ENCODE measurements around the gene NARF. TPM values are rescaled to one million over a fixed set of nuclear protein-coding genes. Genes with fewer than 3 reads are reported as not detected.

Gene NARF
- total and polyA plus RNA-seq, 2 donors (not counting 3 experiments of a cell fraction or from before 2014, with no cell fraction given) = 83.4 to 158 TPM

DNA sequence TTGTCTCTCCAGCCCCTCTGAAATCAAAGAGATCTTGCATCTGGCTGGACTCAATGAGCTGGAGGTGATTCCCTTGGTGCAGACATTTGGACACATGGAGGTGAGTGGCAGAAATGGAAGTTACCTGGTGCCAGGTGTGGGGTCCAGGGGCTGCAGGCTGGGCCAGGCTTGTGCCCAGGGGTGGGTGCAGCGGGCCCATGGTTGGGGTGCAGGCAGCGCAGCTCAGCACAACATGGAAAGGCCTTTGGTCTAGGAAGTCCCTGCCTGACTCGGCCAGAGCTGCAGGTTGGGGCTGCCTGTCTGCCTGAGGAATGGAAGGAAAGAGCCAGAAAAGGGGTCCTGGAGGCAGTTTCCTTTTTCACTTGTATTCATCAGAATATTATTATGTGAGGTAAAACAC is 30.0 kb upstream of the NARF start:
- Histone ChIP-seq H3K9me1 (replicated peaks; ENCODE audit: control insufficient read depth, extremely low read depth, insufficient read depth, low read length) (no peaks in the 10 kb centered on the region), H3K79me2 (ENCODE audit: control insufficient read depth, insufficient read depth, low read length) (no peaks in the 10 kb centered on the region), H2AFZ (ENCODE audit: low read depth, low read length) (no peak overlapping the region), H3K4me2 (ENCODE audit: insufficient read depth, low read length) (no peak overlapping the region), H3K36me3 (ENCODE audit: control insufficient read depth in 2 of 2, extremely low read depth in 1 of 2, insufficient read depth in 2 of 2, low read length in 2 of 2) (no peaks in the 10 kb centered on the region), H4K20me1 (replicated peaks; ENCODE audit: control insufficient read depth, extremely low read depth, insufficient read depth, low read length) (no peaks in the 10 kb centered on the region), H3K4me1 (ENCODE audit: control insufficient read depth, extremely low read depth, insufficient read depth, low read length) (no peaks in the 10 kb centered on the region), H3K4me3 (replicated peaks in 1 of 3; ENCODE audit: insufficient read depth in 1 of 3, low read depth in 1 of 3, low read length in 3 of 3) (no peak overlapping the region), H3K9me3 (replicated peaks; ENCODE audit: control insufficient read depth, insufficient read depth, low read length) (no peaks in the 10 kb centered on the region), H3K27me3 (ENCODE audit: control insufficient read depth in 2 of 2, insufficient read depth in 2 of 2, low read length in 2 of 2) (no peaks in the 10 kb centered on the region), H3K27ac (ENCODE audit: insufficient read depth, low read depth, low read length) (no peak overlapping the region), H3K9ac (replicated peaks; ENCODE audit: extremely low read depth, insufficient read depth, low read length) (no peak overlapping the region)
- TF ChIP-seq MYC (IDR thresholded peaks at IDR 0.05; ENCODE audit: low read depth, low read length) (no peak), POLR2A (IDR thresholded peaks at IDR 0.05; ENCODE audit: low read depth, low read length) (no peak), JUN (IDR thresholded peaks at IDR 0.05; ENCODE audit: borderline replicate concordance, insufficient read depth, insufficient read length, low read depth) (no peak), EZH2 (IDR thresholded peaks at IDR 0.05; ENCODE audit: borderline replicate concordance, low read depth, low read length, severe bottlenecking) (no peak), FOS (IDR thresholded peaks at IDR 0.05; ENCODE audit: borderline replicate concordance, insufficient read depth, low read length) (no peak), GATA2 (IDR thresholded peaks at IDR 0.05; ENCODE audit: insufficient read depth, insufficient read length, low read depth, low read length) (no peak), POLR2AphosphoS5 (IDR thresholded peaks at IDR 0.05; ENCODE audit: insufficient read depth, low read depth, low read length) (no peak)
- TF ChIP-seq, protein P1, sequence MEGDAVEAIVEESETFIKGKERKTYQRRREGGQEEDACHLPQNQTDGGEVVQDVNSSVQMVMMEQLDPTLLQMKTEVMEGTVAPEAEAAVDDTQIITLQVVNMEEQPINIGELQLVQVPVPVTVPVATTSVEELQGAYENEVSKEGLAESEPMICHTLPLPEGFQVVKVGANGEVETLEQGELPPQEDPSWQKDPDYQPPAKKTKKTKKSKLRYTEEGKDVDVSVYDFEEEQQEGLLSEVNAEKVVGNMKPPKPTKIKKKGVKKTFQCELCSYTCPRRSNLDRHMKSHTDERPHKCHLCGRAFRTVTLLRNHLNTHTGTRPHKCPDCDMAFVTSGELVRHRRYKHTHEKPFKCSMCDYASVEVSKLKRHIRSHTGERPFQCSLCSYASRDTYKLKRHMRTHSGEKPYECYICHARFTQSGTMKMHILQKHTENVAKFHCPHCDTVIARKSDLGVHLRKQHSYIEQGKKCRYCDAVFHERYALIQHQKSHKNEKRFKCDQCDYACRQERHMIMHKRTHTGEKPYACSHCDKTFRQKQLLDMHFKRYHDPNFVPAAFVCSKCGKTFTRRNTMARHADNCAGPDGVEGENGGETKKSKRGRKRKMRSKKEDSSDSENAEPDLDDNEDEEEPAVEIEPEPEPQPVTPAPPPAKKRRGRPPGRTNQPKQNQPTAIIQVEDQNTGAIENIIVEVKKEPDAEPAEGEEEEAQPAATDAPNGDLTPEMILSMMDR (IDR thresholded peaks at IDR 0.05; ENCODE audit: extremely low read depth in 1 of 2, insufficient read depth in 1 of 2, low read depth in 1 of 2, low read length in 2 of 2) = no peak
- TF ChIP-seq, protein P2, sequence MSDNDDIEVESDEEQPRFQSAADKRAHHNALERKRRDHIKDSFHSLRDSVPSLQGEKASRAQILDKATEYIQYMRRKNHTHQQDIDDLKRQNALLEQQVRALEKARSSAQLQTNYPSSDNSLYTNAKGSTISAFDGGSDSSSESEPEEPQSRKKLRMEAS (IDR thresholded peaks at IDR 0.05; ENCODE audit: insufficient read depth, insufficient read length) = no peak
- DNase-seq (ENCODE audit: low read depth, low spot score) (no peak), FAIRE-seq (no peak)
- BruUV-seq (replicated peaks) = no TSS peak
- intact Hi-C loops (cut with micrococcal nuclease) = no loop called here
- ChIA-PET POLR2A (no interaction called here), CTCF (interaction anchor here (1.0 kb wide), 1 partner anchor 12 kb away, joined by 3 read pairs; no protein-coding TSS in a partner anchor)
- dilution Hi-C loops (cut with MboI; ENCODE audit: extremely low pct_ligation_motif_present, low sequenced_read_pairs) = no loop called here

Data from endothelial cell of umbilical vein (primary cell).